Epithelial cell of esophagus (primary cell): ENCODE results near the gene DNAH14.
"Not testable (repeated sequence)": the region's sequence is repeated elsewhere in the genome, so short reads cannot be mapped to it uniquely, and the experiment has no call there.

Experiments used
- DNase-seq: peaks from one replicate; pipeline ENCODE4 v3.0.0; 2010; ENCODE audit warnings: low read depth
- H3K4me3 ChIP-seq: 2 replicates; pipeline ENCODE4 v1.5.1; 2011; ENCODE audit warnings: mild to moderate bottlenecking, low read length, control low read depth
- CTCF ChIP-seq: IDR thresholded peaks from 2 replicates; pipeline ENCODE4 v1.5.1; 2011; ENCODE audit warnings: low read depth, mild to moderate bottlenecking, low read length, control low read depth, inconsistent platforms; ENCODE audit not compliant: insufficient read depth; ENCODE audit errors: missing control alignments

Gene DNAH14

DNA sequence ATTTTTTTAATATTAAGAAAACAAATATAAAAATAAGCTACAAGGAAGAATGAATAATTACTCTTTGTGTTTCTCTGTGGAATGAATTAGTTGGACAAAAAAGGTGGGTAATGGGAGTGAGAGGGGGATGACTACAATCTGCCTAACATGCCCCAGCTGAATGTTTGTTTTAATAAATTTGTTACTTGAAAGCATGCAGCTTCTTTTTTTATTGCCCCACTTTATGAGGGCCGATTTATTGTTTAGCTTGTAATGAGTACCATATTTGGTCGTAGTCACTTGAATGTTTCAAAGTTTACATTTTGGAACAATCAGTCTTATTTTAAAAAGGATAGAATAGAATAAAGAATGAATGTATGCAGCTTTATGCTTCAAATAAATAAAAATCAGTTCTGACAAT is 301.0 kb downstream of the DNAH14 start:
- TF ChIP-seq CTCF = no peak
- no peak for DNase-seq
- H3K4me3 ChIP-seq = no peak overlapping the region

DNA sequence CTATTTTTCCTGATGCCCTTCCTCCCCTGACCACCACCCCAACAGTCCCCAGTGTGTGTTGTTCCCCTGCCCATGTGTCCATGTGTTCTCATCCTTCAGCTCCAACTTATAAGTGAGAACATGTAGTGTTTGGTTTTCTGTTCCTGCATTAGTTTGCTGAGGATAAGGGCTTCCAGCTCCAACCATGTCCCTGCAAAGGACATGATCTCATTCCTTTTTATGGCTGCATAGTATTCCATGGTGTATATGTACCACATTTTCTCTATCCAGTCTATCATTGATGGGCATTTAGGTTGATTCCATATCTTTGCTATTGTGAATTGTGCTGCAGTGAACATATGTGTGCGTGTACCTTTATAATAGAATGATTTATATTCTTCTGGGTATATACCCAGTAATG is 303.5 kb downstream of the DNAH14 start:
- not testable (repeated sequence) for H3K4me3 ChIP-seq, DNase-seq

DNA sequence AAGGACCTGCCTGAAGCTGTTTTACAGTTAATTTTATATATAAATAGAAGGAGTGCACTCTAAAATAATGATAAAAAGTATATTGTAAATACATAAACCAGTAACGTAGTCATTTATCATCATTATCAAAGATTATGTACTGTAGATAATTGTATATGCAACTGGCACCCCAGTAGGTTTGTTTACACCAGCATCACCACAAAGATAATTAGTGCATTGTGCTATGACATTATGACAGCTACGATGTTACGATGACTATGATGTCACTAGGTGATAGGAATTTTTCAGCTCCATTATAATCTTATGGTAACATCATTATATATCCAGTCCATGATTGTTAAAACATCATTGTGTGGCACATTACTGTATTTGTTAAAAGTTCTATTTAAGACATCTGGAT is 313.1 kb downstream of the DNAH14 start:
- H3K4me3 ChIP-seq = no peak overlapping the region
- no peak for TF ChIP-seq CTCF
- DNase-seq = no peak

DNA sequence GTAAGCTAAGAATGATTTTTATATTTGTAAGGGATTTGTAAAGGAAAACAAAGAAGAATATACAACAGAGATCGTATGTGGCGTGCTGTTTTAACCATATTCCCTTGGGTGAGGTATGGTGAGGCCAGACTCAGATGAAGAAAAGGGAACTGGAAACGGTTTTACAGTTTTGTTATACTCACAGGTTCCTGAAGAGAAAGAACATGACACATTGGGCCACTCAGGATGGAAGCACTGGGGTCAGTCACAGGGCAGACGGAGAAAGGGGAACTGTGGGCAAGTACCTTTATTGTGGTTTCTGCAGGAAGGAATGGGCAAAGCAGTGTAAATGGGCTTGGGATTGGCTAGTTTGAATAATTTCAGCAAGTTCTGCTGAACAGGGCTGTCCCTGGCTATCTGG is 321.0 kb downstream of the DNAH14 start:
- DNase-seq = no peak
- H3K4me3 ChIP-seq = no peak overlapping the region
- no peak for TF ChIP-seq CTCF

- no peak for DNase-seq
- no peak overlapping the region for H3K4me3 ChIP-seq
- peak; percentile 8 for TF ChIP-seq CTCF
Observed at GRCh38 chr1:225253173-225253572, 323.7 kb downstream of the DNAH14 start.

- peak; percentile 83 for DNase-seq
- H3K4me3 ChIP-seq = no peak overlapping the region
- no peak for TF ChIP-seq CTCF
Observed at GRCh38 chr1:225253784-225254183, 324.3 kb downstream of the DNAH14 start.

DNA sequence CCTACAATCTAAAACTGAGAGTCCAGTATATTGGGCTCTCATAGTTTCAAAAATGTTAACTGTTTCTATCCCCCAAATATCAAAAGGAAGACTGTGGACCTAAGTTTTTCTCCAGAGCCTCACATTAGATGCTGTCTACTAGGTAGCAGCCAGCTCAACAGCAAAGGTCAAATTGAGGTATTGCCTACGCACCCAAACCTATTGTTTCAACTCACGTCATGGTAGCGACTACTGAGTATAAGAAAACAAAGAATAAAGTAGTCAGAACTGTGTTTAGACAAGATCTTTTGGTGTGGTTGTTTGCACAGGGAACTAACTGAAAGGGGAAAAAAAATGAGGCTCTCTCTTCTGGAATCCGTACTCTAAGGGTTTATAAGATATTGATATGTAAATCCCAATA is 325.2 kb downstream of the DNAH14 start:
- DNase-seq = peak; percentile 64
- no peak for TF ChIP-seq CTCF
- H3K4me3 ChIP-seq = no peak overlapping the region

DNA sequence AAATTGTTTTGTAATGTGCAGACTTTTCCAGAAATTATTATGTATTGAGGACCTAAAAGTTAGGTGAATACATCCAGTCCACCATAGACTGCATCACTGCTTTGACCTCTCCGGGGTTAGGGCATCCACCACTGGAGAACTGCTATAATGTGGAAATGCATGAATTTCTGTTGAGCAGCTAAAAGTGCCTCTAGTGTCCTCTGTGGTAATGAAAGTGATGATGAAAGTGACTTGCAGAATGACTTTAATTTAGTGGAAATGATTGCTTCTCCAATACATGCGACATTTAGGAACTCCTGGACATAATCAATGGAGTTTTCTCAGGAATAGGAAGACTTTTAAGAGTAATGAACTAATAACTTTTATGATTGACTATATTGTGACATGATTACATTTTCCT is 327.6 kb downstream of the DNAH14 start:
- no peak for DNase-seq
- TF ChIP-seq CTCF = no peak
- H3K4me3 ChIP-seq = no peak overlapping the region
